SK-N-SH (cell line): ENCODE measurements around the gene EMILIN2. TPM values are rescaled to one million over a fixed set of nuclear protein-coding genes. Genes with fewer than 3 reads are reported as not detected.

Experiments
- CTCF ChIA-PET: fragments of 300-600, 350-600 bp; formaldehyde crosslinking; extraction: SDS; loops from one replicate; lab custom pipeline; 2021; lab: Yijun Ruan, JAX
- POLR2A ChIA-PET: fragments of 350-600 bp; sonication (Branson Sonifier 250); formaldehyde crosslinking; extraction: SDS; loops from one replicate; lab custom pipeline; 2020; ENCODE audit warnings: antibody characterized with exemption, inconsistent platforms; lab: Yijun Ruan, JAX
- DNase-seq: peaks from one replicate; pipeline ENCODE4 v3.0.0; 2012
- H2AFZ ChIP-seq: fragments of 200-600 bp; sonication (generic); 2 replicates; pipeline ENCODE4 v1.8.1; 2016; ENCODE audit warnings: antibody characterized with exemption, mild to moderate bottlenecking, low read depth
- H3F3A ChIP-seq: fragments of 200-600 bp; sonication (generic); replicated peaks from 2 replicates; pipeline ENCODE3; 2016; ENCODE audit warnings: antibody characterized with exemption, mild to moderate bottlenecking; ENCODE audit not compliant: insufficient read depth
- H3K27ac ChIP-seq, 2 experiments: fragments of 200-500 bp in 1 of 2; fragments of 200-600 bp in 1 of 2; sonication (Bioruptor generic) in 1 of 2; sonication (generic), shearing (Covaris generic) in 1 of 2; 2 replicates each; pipeline versions ENCODE4 v1.5.1 to v1.6.1; 2014 to 2016; ENCODE audit warnings: low read depth in 2 of 2, inconsistent platforms in 1 of 2, low read length in 1 of 2, mild to moderate bottlenecking in 1 of 2, mixed read lengths in 1 of 2
- H3K27me3 ChIP-seq: fragments of 200-600 bp; sonication (generic), shearing (Covaris generic); 2 replicates; pipeline ENCODE4 v1.6.1; 2016; ENCODE audit warnings: mixed run types; ENCODE audit not compliant: insufficient read depth
- H3K36me3 ChIP-seq, 2 experiments: fragments of 200-500 bp in 1 of 2; fragments of 200-600 bp in 1 of 2; sonication (Bioruptor generic) in 1 of 2; sonication (generic) in 1 of 2; replicated peaks in 1 of 2; 2 replicates each; pipeline versions ENCODE3 to v1.5.1; 2014 to 2016; ENCODE audit warnings: low read length in 1 of 2, mild to moderate bottlenecking in 1 of 2; ENCODE audit not compliant: insufficient read depth in 2 of 2, control insufficient read depth in 1 of 2
- H3K4me1 ChIP-seq, 2 experiments: fragments of 200-500 bp in 1 of 2; fragments of 200-600 bp in 1 of 2; sonication (Bioruptor generic) in 1 of 2; sonication (generic), shearing (Covaris generic) in 1 of 2; 2 replicates each; pipeline versions ENCODE4 v1.5.1 to v1.6.1; 2014 to 2016; ENCODE audit warnings: low read depth in 1 of 2, low read length in 1 of 2, mixed run types in 1 of 2; ENCODE audit not compliant: insufficient read depth in 2 of 2, control insufficient read depth in 1 of 2
- H3K4me2 ChIP-seq: fragments of 200-600 bp; sonication (generic), shearing (Covaris generic); 2 replicates; pipeline ENCODE4 v1.6.1; 2017; ENCODE audit warnings: mixed run types
- H3K4me3 ChIP-seq, 2 experiments: fragments of 200-500 bp in 1 of 2; fragments of 200-600 bp in 1 of 2; sonication (Bioruptor generic) in 1 of 2; sonication (generic), shearing (Covaris generic) in 1 of 2; 2 replicates each; pipeline versions ENCODE4 v1.5.1 to v1.8.1; 2014 to 2016; ENCODE audit warnings: low read depth in 2 of 2, inconsistent platforms in 1 of 2, low read length in 1 of 2, mild to moderate bottlenecking in 1 of 2, mixed read lengths in 1 of 2, moderate library complexity in 1 of 2
- H3K79me2 ChIP-seq: fragments of 200-600 bp; sonication (generic); 2 replicates; pipeline ENCODE4 v1.8.1; 2017; ENCODE audit warnings: mild to moderate bottlenecking; ENCODE audit not compliant: insufficient read depth
- H3K9ac ChIP-seq: fragments of 200-600 bp; sonication (generic); 2 replicates; pipeline ENCODE4 v1.6.1; 2017; ENCODE audit warnings: mixed run types
- H3K9me2 ChIP-seq: fragments of 200-600 bp; sonication (generic); 2 replicates; pipeline ENCODE4 v1.6.1; 2017; ENCODE audit warnings: mixed run types
- H3K9me3 ChIP-seq: fragments of 200-600 bp; sonication (generic); 2 replicates; pipeline ENCODE4 v1.6.1; 2017; ENCODE audit warnings: mixed run types, mild to moderate bottlenecking, moderate library complexity
- H4K20me1 ChIP-seq: fragments of 200-600 bp; sonication (generic); 2 replicates; pipeline ENCODE4 v1.6.1; 2017; ENCODE audit warnings: mild to moderate bottlenecking, mixed run types; ENCODE audit not compliant: insufficient read depth
- EP300 ChIP-seq, 2 experiments: IDR thresholded peaks; 2 replicates each; pipeline versions ENCODE4 v1.4.0 to v1.6.1; 2012; ENCODE audit warnings: borderline replicate concordance in 1 of 2, low read depth in 1 of 2, low read length in 1 of 2
- EZH2phosphoT487 ChIP-seq: fragments of 200-600 bp; sonication (generic); IDR thresholded peaks from 2 replicates; pipeline ENCODE4 v1.6.1; 2017; ENCODE audit warnings: low read depth, mixed run types, mild to moderate bottlenecking, antibody characterized with exemption, moderate library complexity, borderline replicate concordance
- FOXM1 ChIP-seq: IDR thresholded peaks from 2 replicates; pipeline ENCODE4 v1.4.0; 2012; ENCODE audit warnings: low read depth, mild to moderate bottlenecking
- MXI1 ChIP-seq: IDR thresholded peaks from 2 replicates; pipeline ENCODE4 v1.6.1; 2012; ENCODE audit warnings: mild to moderate bottlenecking, low read depth, low read length, improper control_type of control experiment
- NFIC ChIP-seq: IDR thresholded peaks from 2 replicates; pipeline ENCODE4 v1.4.0; 2012; ENCODE audit warnings: borderline replicate concordance
- NRF1 ChIP-seq: IDR thresholded peaks from 2 replicates; pipeline ENCODE4 v1.6.1; 2012; ENCODE audit warnings: low read depth, mild to moderate bottlenecking, low read length
- POLR2AphosphoS5 ChIP-seq: IDR thresholded peaks from 2 replicates; pipeline ENCODE4 v1.6.1; 2012; ENCODE audit warnings: low read depth, low read length
- RAD21 ChIP-seq: IDR thresholded peaks from 2 replicates; pipeline ENCODE4 v1.6.1; 2012; ENCODE audit warnings: mild to moderate bottlenecking, low read length
- RXRA ChIP-seq: IDR thresholded peaks from 2 replicates; pipeline ENCODE4 v1.4.0; 2012; ENCODE audit warnings: low read depth, mild to moderate bottlenecking, borderline replicate concordance
- SIN3A ChIP-seq: IDR thresholded peaks from 2 replicates; pipeline ENCODE4 v1.6.1; 2012; ENCODE audit warnings: low read depth, mild to moderate bottlenecking, low read length, moderate library complexity, borderline replicate concordance
- TCF12 ChIP-seq: IDR thresholded peaks from 2 replicates; pipeline ENCODE4 v1.4.0; 2012
- TEAD4 ChIP-seq: IDR thresholded peaks from 2 replicates; pipeline ENCODE4 v1.4.0; 2012; ENCODE audit warnings: mild to moderate bottlenecking, borderline replicate concordance; ENCODE audit not compliant: insufficient read depth
- WGBS: methylation state at CpG from one replicate; pipeline ENCODE4 v1.1.6; 2017; ENCODE audit warnings: low lambda C conversion rate; 5-methylcytosine and 5-hydroxymethylcytosine counted together
- polyA plus RNA-seq, 3 experiments: library from polyadenylated mRNA; depleted of rRNA; stranded (reverse); fragments of >200 nt; gene quantifications; 2 replicates each; pipeline ENCODE4 v1.2.3, GENCODE V29; 2012
- TF ChIP-seq, protein P1 (sequence below): fragments of 200-600 bp; sonication (generic); IDR thresholded peaks from 2 replicates; pipeline ENCODE4 v1.6.1; 2017; ENCODE audit warnings: antibody characterized with exemption, mild to moderate bottlenecking, moderate library complexity
- TF ChIP-seq, protein P2 (sequence below): IDR thresholded peaks from 2 replicates; pipeline ENCODE4 v1.4.0; 2012; ENCODE audit warnings: low read depth

Gene EMILIN2
- polyA plus RNA-seq, 1 of the 3 experiments (the other 2 are of a cell fraction) = 1.4 TPM

DNA sequence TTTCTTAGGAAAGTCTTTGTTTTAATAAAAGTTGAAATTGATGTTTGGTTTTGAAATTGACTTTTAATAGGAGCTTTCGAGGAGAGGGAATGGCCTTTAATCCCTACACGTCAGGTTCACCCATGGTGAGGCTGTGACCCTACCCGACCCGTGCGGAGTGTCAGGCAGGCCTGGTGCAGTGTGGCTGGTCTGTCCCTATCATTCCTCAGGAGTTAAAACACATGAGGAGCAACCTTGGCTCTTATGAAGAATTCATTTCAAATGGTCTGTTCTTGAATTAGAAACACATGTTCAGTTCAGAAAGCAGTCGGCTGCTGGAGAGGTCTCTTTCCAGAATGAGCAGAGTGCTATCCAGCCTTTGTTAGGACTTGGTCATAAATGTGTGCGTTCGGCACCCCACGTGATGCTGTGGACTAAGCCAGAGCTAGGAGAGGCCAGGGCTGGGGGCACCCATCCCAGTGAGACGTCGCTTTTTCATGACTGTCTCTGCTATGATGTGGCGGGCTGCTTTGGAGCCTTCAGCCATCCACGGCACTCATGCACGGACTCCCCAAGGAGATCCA, 54.7 kb downstream of the EMILIN2 start:
- no peak overlapping the region for H2AFZ ChIP-seq
- no peaks in the 10 kb centered on the region for H3F3A ChIP-seq
- H3K27me3 ChIP-seq = no peaks in the 10 kb centered on the region; the same call in 1 of the 2 replicates
- H3K9me2 ChIP-seq = no peaks in the 10 kb centered on the region
- no peak overlapping the region for H3K4me3 ChIP-seq
- no peaks in the 10 kb centered on the region for H3K9me3 ChIP-seq
- no peak overlapping the region; a peak in 1 of 4 replicates for H3K27ac ChIP-seq
- TF ChIP-seq TCF12 (peak; percentile 57), FOXM1 (no peak), EP300 (IDR thresholded peaks at IDR 0.05; ENCODE audit: borderline replicate concordance in 1 of 2, low read depth in 1 of 2, low read length in 1 of 2) (no peak), SIN3A (no peak)
- TF ChIP-seq, protein P1, sequence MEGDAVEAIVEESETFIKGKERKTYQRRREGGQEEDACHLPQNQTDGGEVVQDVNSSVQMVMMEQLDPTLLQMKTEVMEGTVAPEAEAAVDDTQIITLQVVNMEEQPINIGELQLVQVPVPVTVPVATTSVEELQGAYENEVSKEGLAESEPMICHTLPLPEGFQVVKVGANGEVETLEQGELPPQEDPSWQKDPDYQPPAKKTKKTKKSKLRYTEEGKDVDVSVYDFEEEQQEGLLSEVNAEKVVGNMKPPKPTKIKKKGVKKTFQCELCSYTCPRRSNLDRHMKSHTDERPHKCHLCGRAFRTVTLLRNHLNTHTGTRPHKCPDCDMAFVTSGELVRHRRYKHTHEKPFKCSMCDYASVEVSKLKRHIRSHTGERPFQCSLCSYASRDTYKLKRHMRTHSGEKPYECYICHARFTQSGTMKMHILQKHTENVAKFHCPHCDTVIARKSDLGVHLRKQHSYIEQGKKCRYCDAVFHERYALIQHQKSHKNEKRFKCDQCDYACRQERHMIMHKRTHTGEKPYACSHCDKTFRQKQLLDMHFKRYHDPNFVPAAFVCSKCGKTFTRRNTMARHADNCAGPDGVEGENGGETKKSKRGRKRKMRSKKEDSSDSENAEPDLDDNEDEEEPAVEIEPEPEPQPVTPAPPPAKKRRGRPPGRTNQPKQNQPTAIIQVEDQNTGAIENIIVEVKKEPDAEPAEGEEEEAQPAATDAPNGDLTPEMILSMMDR = no peak
- no peaks in the 10 kb centered on the region for H3K36me3 ChIP-seq
- WGBS = 82% methylated on average over 14 of the region's 14 CpGs
- H3K79me2 ChIP-seq = no peaks in the 10 kb centered on the region
- H3K9ac ChIP-seq = no peak overlapping the region
- ChIA-PET CTCF (interaction anchor here (0.8 kb wide), 1 partner anchor 227 kb away, joined by 4 read pairs; no protein-coding TSS in a partner anchor), POLR2A (no interaction called here)
- DNase-seq = no peak
- H3K4me1 ChIP-seq = peaks cover 7 to 8% of the 10 kb centered on the region in 2 experiments; a peak in 3 of 4 replicates
- H3K4me2 ChIP-seq = no peak overlapping the region
- H4K20me1 ChIP-seq = no peaks in the 10 kb centered on the region

DNA sequence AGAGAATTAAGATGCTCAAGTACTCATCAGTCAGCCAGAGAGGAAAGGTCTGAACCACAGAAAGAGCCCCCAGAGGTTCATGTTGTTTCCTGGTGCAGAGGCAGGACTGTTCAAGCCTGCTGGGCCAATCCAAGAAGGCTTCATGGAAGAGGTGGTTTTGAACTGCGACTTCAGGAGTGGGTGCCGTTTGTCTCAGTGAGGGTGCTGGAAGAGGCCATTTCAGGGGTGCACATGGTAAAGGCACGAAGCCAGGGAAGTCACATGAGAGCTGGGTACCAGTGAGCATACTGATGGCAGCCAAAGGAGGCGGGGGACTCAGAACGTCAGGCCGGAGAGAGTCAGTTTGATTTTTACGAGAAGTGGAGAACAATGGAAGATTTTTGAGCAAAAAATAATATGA, 55.5 kb downstream of the EMILIN2 start:
- ChIA-PET POLR2A (no interaction called here), CTCF (no interaction called here)
- Histone ChIP-seq H3K27me3 (no peaks in the 10 kb centered on the region; the same call in 1 of the 2 replicates), H3K4me1 (peaks cover 8 to 11% of the 10 kb centered on the region in 2 experiments; a peak in 3 of 4 replicates), H3K79me2 (no peaks in the 10 kb centered on the region), H3K4me2 (no peak overlapping the region), H3K9ac (no peak overlapping the region), H4K20me1 (no peaks in the 10 kb centered on the region), H3K9me3 (no peaks in the 10 kb centered on the region), H3K27ac (no peak overlapping the region), H3K36me3 (no peaks in the 10 kb centered on the region), H3K9me2 (no peaks in the 10 kb centered on the region), H3F3A (no peaks in the 10 kb centered on the region)
- TF ChIP-seq NRF1 (no peak), MXI1 (no peak), TEAD4 (no peak), RAD21 (no peak), RXRA (no peak), EZH2phosphoT487 (no peak), NFIC (no peak), POLR2AphosphoS5 (no peak)
- TF ChIP-seq, protein P2, sequence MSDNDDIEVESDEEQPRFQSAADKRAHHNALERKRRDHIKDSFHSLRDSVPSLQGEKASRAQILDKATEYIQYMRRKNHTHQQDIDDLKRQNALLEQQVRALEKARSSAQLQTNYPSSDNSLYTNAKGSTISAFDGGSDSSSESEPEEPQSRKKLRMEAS = no peak
- TF ChIP-seq, all 33 proteins: peak for 0
- no peak for DNase-seq
- H2AFZ ChIP-seq = no peak overlapping the region
- WGBS = 93% methylated on average over 7 of the region's 7 CpGs
- H3K4me3 ChIP-seq = no peak overlapping the region
